Ishikawa (cell line): ENCODE data around the gene PHACTR4.

Experiments used
- CEBPB ChIP-seq: IDR thresholded peaks from 2 replicates; pipeline ENCODE4 v1.6.1; 2012
- RAD21 ChIP-seq: IDR thresholded peaks from 2 replicates; pipeline ENCODE4 v1.6.1; 2012; ENCODE audit warnings: low read depth
- REST ChIP-seq: IDR thresholded peaks from 2 replicates; pipeline ENCODE4 v1.6.1; 2012; ENCODE audit warnings: low read depth, mild to moderate bottlenecking

GRCh38 chr1:28326984-28327383 lies 42.6 kb upstream of the PHACTR4 start:
- no peak for TF ChIP-seq CEBPB
- TF ChIP-seq REST, result no peak
- TF ChIP-seq RAD21, result no peak
